Tibial nerve (tissue), 4 donors: ENCODE results near the gene DNAJC21. TPM values are rescaled to one million over a fixed set of nuclear protein-coding genes. Genes with fewer than 3 reads are reported as not detected.

Experiments
- DNase-seq, 2 donors: peaks; one replicate each; pipeline ENCODE4 v3.0.0-alpha.2; 2019; ENCODE audit warnings: low spot score in 2 of 2
- H3K27ac ChIP-seq, 4 donors: fragments of 200-600 bp; sonication (generic) in 3 of 4; one replicate each; pipeline ENCODE4 v1.5.1; 2017 to 2019; ENCODE audit warnings: mild to moderate bottlenecking in 1 of 4
- H3K27me3 ChIP-seq, 2 donors: fragments of 200-600 bp; sonication (generic) in 1 of 2; one replicate each; pipeline versions ENCODE4 v1.5.1 to v1.6.0; 2017 to 2019
- H3K36me3 ChIP-seq, 3 donors: fragments of 200-600 bp; sonication (generic); one replicate each; pipeline ENCODE4 v1.5.1; 2018 to 2019
- H3K4me1 ChIP-seq, 4 donors: fragments of 200-600 bp; sonication (generic) in 3 of 4; one replicate each; pipeline ENCODE4 v1.5.1; 2017 to 2019
- H3K4me3 ChIP-seq, 4 donors: fragments of 200-600 bp; sonication (generic) in 3 of 4; one replicate each; pipeline ENCODE4 v1.5.1; 2017 to 2019; ENCODE audit warnings: mild to moderate bottlenecking in 1 of 4, moderate library complexity in 1 of 4
- H3K9me3 ChIP-seq, 4 donors: fragments of 200-600 bp; sonication (generic) in 3 of 4; one replicate each; pipeline ENCODE4 v1.5.1; 2017 to 2019
- CTCF ChIP-seq, 5 experiments: fragments of 200-600 bp in 3 of 5; fragments of 450-650 bp in 2 of 5; sonication (generic) in 3 of 5; IDR thresholded peaks; one replicate each; pipeline ENCODE4 v1.5.1; 2016 to 2019; ENCODE audit warnings: antibody characterized with exemption in 5 of 5, mild to moderate bottlenecking in 3 of 5, moderate library complexity in 2 of 5
- EP300 ChIP-seq, 2 donors: sonication (generic); formaldehyde crosslinking; IDR thresholded peaks; one replicate each; pipeline ENCODE4 v1.6.1; 2017; ENCODE audit warnings: antibody characterized with exemption in 2 of 2, mild to moderate bottlenecking in 1 of 2
- POLR2A ChIP-seq, 2 donors: fragments of 450-650 bp; IDR thresholded peaks; one replicate each; pipeline ENCODE4 v1.6.1; 2017; ENCODE audit warnings: antibody characterized with exemption in 2 of 2, mild to moderate bottlenecking in 2 of 2, moderate library complexity in 2 of 2
- WGBS, 2 donors: methylation state at CpG; one replicate each; pipeline ENCODE4 v1.1.5; 2018; 5-methylcytosine and 5-hydroxymethylcytosine counted together
- total RNA-seq, 4 donors: library from RNA; depleted of rRNA; stranded (reverse); fragments of >200 nt; gene quantifications; one replicate each; pipeline ENCODE4 v1.1.0, GENCODE V29; 2016

Gene DNAJC21
- total RNA-seq, 4 donors from 2014 or later: 30.3 to 54.0 (median 31.7) TPM

GRCh38 chr5:34932947-34933346 lies 3.6 kb downstream of the DNAJC21 start:
- TF ChIP-seq POLR2A (IDR thresholded peaks at IDR 0.05) (no peak), EP300 (IDR thresholded peaks at IDR 0.05) (no peak), CTCF (IDR thresholded peaks at IDR 0.05) (no peak)
- H3K4me3 ChIP-seq: no peak overlapping the region
- H3K9me3 ChIP-seq: no peaks in the 10 kb centered on the region
- H3K27me3 ChIP-seq: no peaks in the 10 kb centered on the region
- 90 to 98% methylated on average over 2 of the region's 2 CpGs for WGBS, 2 donors
- H3K4me1 ChIP-seq: peaks cover 0 to 30% (median 15%) of the 10 kb centered on the region in 4 donors
- no peak overlapping the region for H3K27ac ChIP-seq
- no peak for DNase-seq
- H3K36me3 ChIP-seq: peaks cover 0 to 28% (median 17%) of the 10 kb centered on the region in 3 donors

- no peak for DNase-seq
- Histone ChIP-seq H3K27ac (no peak overlapping the region), H3K9me3 (no peaks in the 10 kb centered on the region), H3K4me3 (no peak overlapping the region), H3K27me3 (no peaks in the 10 kb centered on the region), H3K36me3 (peaks cover 0 to 95% (median 14%) of the 10 kb centered on the region in 3 donors), H3K4me1 (no peaks in the 10 kb centered on the region)
- TF ChIP-seq POLR2A (IDR thresholded peaks at IDR 0.05): no peak
- no peak for TF ChIP-seq EP300 (IDR thresholded peaks at IDR 0.05)
- no peak for TF ChIP-seq CTCF (IDR thresholded peaks at IDR 0.05)
- WGBS, 2 donors: 74% methylated on average over 3 of the region's 3 CpGs
These were observed 12.6 kb downstream of the DNAJC21 start for GRCh38 chr5:34941936-34942335.

GRCh38 chr5:34944044-34944443 lies 14.7 kb downstream of the DNAJC21 start:
- WGBS, 2 donors: 96 to 98% methylated on average over 2 of the region's 2 CpGs
- DNase-seq: no peak
- no peak overlapping the region for H3K27ac ChIP-seq
- H3K4me1 ChIP-seq: no peaks in the 10 kb centered on the region
- no peak overlapping the region for H3K4me3 ChIP-seq
- H3K9me3 ChIP-seq: no peaks in the 10 kb centered on the region
- H3K27me3 ChIP-seq: no peaks in the 10 kb centered on the region
- peaks cover 0 to 92% (median 0%) of the 10 kb centered on the region in 3 donors for H3K36me3 ChIP-seq
- TF ChIP-seq POLR2A (IDR thresholded peaks at IDR 0.05) (no peak), EP300 (IDR thresholded peaks at IDR 0.05) (no peak), CTCF (IDR thresholded peaks at IDR 0.05) (no peak)

- Histone ChIP-seq H3K36me3 (peaks cover 0 to 92% (median 0%) of the 10 kb centered on the region in 3 donors), H3K4me3 (no peak overlapping the region), H3K27me3 (no peaks in the 10 kb centered on the region), H3K4me1 (no peaks in the 10 kb centered on the region), H3K9me3 (no peaks in the 10 kb centered on the region), H3K27ac (no peak overlapping the region)
- TF ChIP-seq EP300 (IDR thresholded peaks at IDR 0.05) (no peak), POLR2A (IDR thresholded peaks at IDR 0.05) (no peak), CTCF (IDR thresholded peaks at IDR 0.05) (no peak)
- DNase-seq: no peak
- 86 to 90% methylated on average over 11 of the region's 11 CpGs for WGBS, 2 donors
These were observed 15.2 kb downstream of the DNAJC21 start for GRCh38 chr5:34944460-34945047.

- TF ChIP-seq POLR2A (IDR thresholded peaks at IDR 0.05) (no peak), CTCF (IDR thresholded peaks at IDR 0.05) (no peak), EP300 (IDR thresholded peaks at IDR 0.05) (no peak)
- Histone ChIP-seq H3K4me1 (peaks cover 0 to 6% (median 0%) of the 10 kb centered on the region in 4 donors), H3K27ac (no peak overlapping the region), H3K27me3 (no peaks in the 10 kb centered on the region), H3K9me3 (no peaks in the 10 kb centered on the region), H3K36me3 (peaks cover 0 to 31% (median 4%) of the 10 kb centered on the region in 3 donors), H3K4me3 (no peak overlapping the region)
- DNase-seq: no peak
- WGBS, 2 donors: 68 to 73% methylated on average over 1 of the region's 1 CpG
These were observed 28.0 kb downstream of the DNAJC21 start for GRCh38 chr5:34957321-34957720.
